Measurements from ENCODE around the gene DYRK2.

DNA sequence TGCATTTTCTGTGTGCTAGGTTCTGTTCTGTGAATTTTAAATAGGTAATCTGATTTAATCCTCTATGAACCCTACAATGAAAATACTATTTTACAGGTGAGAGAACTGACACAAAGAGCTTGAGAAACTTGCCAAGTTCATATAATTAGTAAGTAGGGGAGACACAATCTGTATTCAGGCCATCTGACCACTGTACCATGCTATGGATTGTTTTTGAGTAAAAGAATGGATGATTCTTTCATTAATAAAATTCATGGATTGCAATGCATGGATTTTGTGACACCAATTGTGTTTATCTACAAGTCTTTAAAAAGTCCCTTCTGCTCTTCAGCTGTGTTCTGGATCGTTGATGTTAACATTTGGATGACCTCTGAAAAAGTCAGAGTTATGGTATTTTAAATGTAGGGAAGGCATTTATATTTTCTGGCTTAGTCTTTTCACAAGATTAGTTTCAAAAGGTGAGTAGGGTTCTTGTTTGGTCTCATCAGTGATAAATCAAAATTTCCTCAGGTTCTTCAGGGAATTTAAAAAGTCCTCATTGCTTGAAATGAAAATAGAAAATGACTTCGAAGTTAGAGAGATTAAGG lies 15.4 kb upstream of the DYRK2 start:
- TF ChIP-seq, protein P1, sequence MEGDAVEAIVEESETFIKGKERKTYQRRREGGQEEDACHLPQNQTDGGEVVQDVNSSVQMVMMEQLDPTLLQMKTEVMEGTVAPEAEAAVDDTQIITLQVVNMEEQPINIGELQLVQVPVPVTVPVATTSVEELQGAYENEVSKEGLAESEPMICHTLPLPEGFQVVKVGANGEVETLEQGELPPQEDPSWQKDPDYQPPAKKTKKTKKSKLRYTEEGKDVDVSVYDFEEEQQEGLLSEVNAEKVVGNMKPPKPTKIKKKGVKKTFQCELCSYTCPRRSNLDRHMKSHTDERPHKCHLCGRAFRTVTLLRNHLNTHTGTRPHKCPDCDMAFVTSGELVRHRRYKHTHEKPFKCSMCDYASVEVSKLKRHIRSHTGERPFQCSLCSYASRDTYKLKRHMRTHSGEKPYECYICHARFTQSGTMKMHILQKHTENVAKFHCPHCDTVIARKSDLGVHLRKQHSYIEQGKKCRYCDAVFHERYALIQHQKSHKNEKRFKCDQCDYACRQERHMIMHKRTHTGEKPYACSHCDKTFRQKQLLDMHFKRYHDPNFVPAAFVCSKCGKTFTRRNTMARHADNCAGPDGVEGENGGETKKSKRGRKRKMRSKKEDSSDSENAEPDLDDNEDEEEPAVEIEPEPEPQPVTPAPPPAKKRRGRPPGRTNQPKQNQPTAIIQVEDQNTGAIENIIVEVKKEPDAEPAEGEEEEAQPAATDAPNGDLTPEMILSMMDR (conservative IDR thresholded peaks at IDR 0.05; ENCODE audit: low read depth, low read length): no peak
- no peak for TF ChIP-seq EZH2 (IDR thresholded peaks at IDR 0.05; ENCODE audit: low read length, unreplicated experiment)
- no peak for TF ChIP-seq EZH2phosphoT487 (IDR thresholded peaks at IDR 0.05; ENCODE audit: borderline replicate concordance, low read length)
